ENCODE data around the gene TAGAP.

Gene TAGAP

GRCh38 chr6:159071843-159072769 is 27.3 kb upstream of the TAGAP start:
- DNase-seq: no peak

- no peak for DNase-seq
Observed at GRCh38 chr6:159068904-159069578, 24.2 kb upstream of the TAGAP start.

DNA sequence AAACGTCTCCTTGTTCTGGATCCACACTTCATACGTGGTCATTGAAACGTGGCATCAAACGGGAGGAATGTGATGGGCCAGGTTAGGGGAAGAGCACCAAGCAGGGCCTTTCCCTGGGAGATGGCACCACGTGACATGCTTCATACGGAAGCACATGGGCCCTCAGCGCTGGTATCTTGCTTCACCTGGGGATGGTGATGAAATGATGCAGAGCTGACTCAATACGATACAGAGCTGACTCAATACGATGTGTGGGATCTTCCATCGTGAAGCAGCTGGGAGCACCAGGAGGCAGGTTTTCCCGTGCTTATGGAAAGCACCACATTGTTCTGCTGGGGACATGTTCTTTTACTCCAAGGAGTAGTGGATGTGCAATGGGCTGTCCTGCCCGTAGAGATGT is 22.5 kb upstream of the TAGAP start:
- DNase-seq: no peak

DNA sequence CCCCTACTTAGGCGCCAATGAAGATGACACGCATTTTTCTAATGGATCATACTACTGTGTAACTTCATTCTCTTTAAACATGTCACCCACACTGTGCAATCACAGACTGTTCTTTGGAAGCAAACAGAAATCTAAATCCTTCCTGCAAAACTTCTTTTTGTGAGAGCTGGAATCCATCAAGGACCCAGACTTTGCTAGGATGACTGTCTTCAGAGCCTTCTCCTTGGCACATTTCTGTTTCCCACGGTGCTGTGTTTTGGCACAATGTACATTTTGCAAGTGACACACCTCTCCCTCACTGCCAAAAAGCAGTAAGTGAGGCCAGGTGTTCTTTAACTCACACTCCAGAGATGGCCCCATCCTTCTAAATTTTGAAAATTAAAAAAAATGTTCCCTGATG is 21.7 kb upstream of the TAGAP start:
- DNase-seq: no peak

- no peak for DNase-seq
Observed at GRCh38 chr6:159065759-159066329, 21.1 kb upstream of the TAGAP start.

- no peak for DNase-seq
Observed at GRCh38 chr6:159065091-159065490, 20.3 kb upstream of the TAGAP start.

DNA sequence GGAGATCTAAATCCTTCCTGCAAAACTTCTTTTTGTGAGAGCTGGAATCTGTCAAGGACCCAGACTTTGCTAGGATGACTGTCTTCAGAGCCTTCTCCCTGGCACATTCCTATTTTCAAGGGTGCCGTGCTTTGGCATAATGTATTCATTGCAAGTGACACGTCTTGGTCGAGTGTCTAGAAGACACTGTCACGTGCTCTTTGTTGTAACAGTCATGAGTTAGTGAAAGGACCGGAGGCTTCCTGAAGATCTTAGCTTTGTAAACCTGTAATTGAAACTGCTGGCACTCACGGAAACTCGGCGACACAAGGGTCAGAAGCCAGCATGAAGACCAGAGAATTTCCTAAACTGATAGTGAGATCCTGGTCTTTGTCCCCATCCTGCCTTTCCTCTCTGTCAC is 19.7 kb upstream of the TAGAP start:
- DNase-seq: no peak

DNA sequence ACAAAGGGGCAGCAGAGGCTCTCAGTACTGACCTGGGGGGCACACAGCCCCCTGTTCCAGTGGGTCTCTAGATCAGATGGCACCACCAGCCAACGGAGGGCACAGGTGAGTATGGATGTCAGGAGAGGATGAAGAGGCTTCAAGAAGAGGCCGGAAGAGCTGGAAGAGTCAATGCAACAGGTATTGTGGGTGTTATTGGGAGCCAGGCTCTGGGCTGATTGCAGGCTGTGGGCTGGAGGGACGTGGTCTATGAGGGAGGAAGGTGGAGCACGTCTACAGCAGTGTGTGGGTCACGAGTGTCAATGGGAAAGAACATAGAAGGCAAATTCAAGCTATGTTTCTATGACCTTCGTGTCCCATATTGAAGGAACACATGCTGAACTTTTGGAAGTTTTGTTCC is 18.8 kb upstream of the TAGAP start:
- DNase-seq: no peak

DNA sequence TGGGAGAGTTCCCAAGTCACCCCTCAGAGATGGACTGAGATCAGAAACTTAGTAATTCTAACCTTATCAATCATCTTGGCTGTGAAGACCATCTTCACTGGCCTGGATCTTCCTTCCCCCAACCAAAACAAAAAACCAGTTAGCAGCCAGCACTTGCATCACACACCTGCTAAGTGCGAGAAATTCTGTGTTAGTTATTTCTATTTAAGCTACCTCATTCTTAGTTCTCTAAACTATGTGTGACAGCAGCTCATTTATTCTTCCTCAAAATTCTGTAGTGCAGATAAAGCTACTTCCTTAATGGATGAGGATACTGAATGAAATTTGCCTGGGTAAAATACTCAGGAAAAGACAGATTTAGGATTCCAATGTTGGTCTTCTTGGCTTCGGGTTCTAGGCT is 18.2 kb upstream of the TAGAP start:
- no peak for DNase-seq

DNA sequence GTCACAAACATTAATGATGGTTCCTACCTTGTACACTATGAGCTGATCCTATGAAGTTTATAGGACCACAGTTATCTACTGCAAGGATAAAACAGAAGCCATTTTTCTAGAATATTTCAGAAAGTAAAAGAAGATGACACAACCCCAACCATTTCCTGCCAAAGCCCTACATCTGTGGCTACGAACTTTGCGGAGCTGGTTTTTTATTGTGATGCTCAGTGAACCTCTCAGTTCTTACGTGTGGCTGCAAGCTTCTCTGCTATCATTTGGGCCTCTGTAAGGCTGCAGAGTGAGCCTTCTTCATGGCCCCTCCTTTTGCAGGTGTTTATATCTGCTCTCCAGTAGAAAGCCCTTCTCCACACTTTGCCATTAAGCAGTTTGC is 17.8 kb upstream of the TAGAP start:
- DNase-seq: peak; percentile 73

GRCh38 chr6:159061805-159062563 is 17.2 kb upstream of the TAGAP start:
- DNase-seq: peak; percentile 59

GRCh38 chr6:159061146-159061545 is 16.4 kb upstream of the TAGAP start:
- no peak for DNase-seq

DNA sequence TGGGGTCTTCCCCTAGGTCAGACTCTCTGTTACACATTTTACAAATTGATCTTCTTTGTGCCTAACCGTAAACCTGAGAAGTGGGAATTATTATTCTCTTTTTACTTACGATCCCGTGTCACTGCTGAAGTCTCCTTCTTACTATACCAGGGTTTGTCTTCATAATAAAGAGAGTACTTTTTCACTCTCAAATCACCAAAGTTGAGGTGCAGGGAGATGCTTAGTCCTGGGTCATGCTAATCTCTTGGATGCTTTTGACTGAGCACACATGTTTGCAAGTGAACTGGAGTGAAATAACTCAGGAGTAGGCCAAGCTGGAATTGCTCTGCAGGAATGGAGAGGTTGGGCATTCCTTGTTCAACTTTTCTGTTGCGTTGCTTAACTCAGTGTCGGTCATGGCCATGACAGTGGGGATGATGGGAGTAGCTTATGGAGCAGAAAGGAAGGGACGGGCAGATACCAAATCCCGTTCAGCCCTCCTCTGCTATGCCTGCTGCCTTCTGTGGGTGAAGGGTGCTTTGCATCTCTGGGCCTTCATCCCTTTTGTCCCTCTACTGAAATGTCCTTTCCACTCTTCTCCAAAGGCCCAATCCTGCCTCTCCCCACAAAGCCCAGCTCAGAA is 15.2 kb upstream of the TAGAP start:
- no peak for DNase-seq

DNA sequence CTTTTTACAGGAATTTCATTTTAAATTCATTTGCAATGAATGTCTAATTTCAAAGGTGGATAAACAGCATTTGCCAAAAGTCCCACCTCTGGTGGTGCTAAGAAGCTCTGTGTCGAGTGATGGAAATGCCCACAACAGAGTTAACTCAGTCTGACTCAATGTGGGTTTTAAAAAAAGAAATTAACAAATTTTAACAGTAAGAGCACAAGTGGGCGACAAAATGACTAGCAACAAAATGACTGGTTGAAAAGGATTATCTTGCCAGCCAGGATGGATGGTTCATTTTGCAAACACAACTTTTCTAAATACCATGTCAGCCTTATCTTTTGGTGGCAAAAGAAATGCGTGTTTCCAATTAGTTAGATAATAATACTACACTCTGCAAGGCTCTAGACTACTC is 14.3 kb upstream of the TAGAP start:
- no peak for DNase-seq

GRCh38 chr6:159056899-159057298 is 12.1 kb upstream of the TAGAP start:
- DNase-seq: no peak

DNA sequence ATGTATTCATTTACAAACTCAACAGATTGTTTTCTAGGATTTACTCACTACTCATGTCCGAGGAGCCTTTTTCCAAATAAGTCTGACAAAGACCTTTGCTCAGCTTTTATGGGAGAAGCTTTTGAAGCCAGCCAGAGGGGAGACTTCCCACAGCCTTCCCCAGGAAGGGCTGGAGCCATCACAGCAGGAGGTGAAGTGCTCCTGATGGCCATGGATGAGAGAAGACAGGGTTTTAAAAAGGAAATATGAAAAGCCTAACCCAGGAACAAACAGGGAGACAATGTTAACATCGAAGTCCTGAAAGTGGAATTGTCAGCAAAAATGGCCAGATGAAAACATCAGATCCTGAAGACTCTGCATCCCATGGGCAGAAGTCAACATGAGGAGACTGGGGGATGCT is 11.6 kb upstream of the TAGAP start:
- no peak for DNase-seq

DNA sequence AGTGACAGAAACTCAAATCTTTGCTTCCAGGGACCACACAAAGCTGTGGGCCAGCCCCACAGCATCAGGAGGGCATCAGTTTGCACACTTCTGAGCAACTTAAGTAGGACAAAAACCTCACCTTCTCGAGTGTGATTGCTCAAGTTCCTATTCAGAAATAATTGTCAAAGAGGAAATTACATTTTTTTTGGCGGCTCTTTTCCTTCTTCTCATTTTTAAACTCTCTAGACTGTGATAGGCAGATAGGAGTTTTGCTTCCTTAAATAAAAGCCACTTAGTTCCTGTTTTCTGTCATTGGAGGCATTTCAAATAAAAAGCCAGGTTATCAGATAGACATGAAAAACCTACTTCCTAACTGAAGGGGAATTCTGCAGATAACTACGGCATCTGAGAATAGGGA is 11.2 kb upstream of the TAGAP start:
- DNase-seq: no peak

DNA sequence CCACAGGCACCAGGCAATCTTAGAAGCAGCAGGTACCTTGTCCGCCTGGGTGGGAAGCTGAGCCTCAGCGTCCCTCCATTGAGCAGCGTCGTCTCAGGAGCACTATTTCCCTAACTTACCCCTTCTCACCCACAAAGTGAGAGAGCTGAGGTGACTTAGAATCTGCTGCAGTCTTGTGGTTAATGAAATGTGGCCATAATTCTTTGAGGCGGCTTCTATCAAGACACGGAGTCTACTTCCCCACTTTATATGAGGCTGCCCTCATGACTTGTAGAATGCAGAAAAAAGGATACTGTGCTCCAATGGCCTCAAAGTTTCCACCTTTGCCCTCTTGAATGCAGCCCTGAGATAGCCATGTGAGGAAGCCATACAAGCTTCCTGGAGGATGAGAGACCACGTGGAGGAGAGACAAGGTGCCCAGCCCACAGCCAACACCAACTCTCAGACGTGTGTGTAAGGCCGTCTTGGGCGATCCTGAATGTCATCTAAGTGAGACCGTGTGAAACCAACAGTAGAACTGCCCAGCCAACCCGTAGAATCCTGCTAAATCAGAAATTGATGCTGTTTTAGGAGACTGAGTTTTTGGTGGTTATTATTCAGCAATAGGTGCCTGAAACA is 9.1 kb upstream of the TAGAP start:
- no peak for DNase-seq

DNA sequence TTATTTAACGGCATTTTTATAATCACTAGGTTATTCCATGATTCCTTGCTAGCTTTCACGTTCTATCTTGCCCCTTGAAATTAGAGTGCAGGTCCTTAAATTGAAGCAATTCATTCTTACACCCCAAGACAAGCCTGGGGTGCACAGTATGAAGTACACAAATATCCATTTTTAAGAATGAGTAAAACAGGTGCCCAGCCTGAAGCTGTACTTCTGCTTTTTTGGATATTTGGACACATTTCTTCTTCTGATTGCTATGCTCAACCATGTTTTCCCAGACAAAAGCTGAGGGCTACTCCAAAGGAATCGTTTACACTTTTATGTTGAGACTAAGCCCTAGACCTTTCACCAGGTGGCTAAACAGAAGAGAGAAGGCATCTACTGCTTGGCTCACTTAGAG is 7.9 kb upstream of the TAGAP start:
- DNase-seq: no peak

- no peak for DNase-seq
Observed at GRCh38 chr6:159047891-159048685, 3.3 kb upstream of the TAGAP start.

DNA sequence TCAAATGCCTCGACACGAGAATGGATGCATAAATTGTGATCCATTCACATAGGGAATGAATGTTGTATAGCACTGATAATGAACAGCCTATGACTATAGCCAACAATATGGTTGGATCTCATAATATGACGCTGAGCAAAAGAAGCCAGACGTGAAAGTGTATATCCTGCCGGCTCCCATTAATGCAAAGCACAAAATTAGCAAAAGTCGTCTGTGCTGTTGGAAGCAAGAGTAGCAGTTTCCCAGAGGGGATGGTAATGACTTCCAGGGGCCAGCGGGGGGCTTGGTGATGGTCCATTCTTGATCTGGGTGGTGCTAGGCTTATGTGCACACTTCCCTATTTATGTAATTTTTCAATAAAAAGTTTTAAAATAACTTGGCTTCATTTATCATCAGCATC is 1.0 kb upstream of the TAGAP start:
- DNase-seq: no peak

- DNase-seq: peak; percentile 59
Observed at GRCh38 chr6:159043947-159044346, 844 bp downstream of the TAGAP start.

Measured in CD4-positive, alpha-beta T cell treated with Interleukin-15 for 1 hour (primary cell).